Hepatocyte (in vitro differentiated cells): ENCODE measurements around the gene NRCAM. TPM values are rescaled to one million over a fixed set of nuclear protein-coding genes. Genes with fewer than 3 reads are reported as not detected.

Experiments used
- DNase-seq: peaks from one replicate; pipeline ENCODE4 v3.0.0-alpha.2; 2016; ENCODE audit warnings: low spot score
- H2AFZ ChIP-seq: fragments of 200-600 bp; sonication (generic); 2 replicates; pipeline ENCODE4 v1.6.0; 2016; ENCODE audit warnings: antibody characterized with exemption, mild to moderate bottlenecking
- H3K27ac ChIP-seq: fragments of 200-600 bp; sonication (generic); 2 replicates; pipeline ENCODE4 v1.5.1; 2016; ENCODE audit warnings: mild to moderate bottlenecking
- H3K27me3 ChIP-seq: fragments of 200-600 bp; sonication (generic); 2 replicates; pipeline ENCODE4 v1.6.1; 2016
- H3K36me3 ChIP-seq: fragments of 200-600 bp; sonication (generic); replicated peaks from 2 replicates; pipeline ENCODE4 v1.5.1; 2016; ENCODE audit warnings: low read depth; ENCODE audit not compliant: insufficient read depth
- H3K4me1 ChIP-seq: fragments of 200-600 bp; sonication (generic); 2 replicates; pipeline ENCODE4 v1.5.1; 2016; ENCODE audit warnings: mild to moderate bottlenecking, moderate library complexity; ENCODE audit not compliant: insufficient read depth
- H3K4me2 ChIP-seq: fragments of 200-600 bp; sonication (generic); 2 replicates; pipeline ENCODE4 v1.6.0; 2016
- H3K4me3 ChIP-seq: fragments of 200-600 bp; sonication (generic); 2 replicates; pipeline ENCODE4 v1.5.1; 2016; ENCODE audit warnings: mild to moderate bottlenecking
- H3K79me2 ChIP-seq: fragments of 200-600 bp; sonication (generic); 2 replicates; pipeline ENCODE4 v1.6.0; 2017; ENCODE audit warnings: mild to moderate bottlenecking
- H3K9me2 ChIP-seq: fragments of 200-600 bp; sonication (generic); replicated peaks from 2 replicates; pipeline ENCODE4 v1.6.0; 2017; ENCODE audit warnings: mild to moderate bottlenecking; ENCODE audit not compliant: insufficient read depth
- H3K9me3 ChIP-seq: fragments of 200-600 bp; sonication (generic); 2 replicates; pipeline ENCODE4 v1.5.1; 2016; ENCODE audit warnings: low read depth, mild to moderate bottlenecking
- H4K20me1 ChIP-seq: fragments of 200-600 bp; sonication (generic); 2 replicates; pipeline ENCODE4 v1.6.0; 2016; ENCODE audit warnings: mild to moderate bottlenecking; ENCODE audit not compliant: insufficient read depth, poor library complexity, severe bottlenecking
- CTCF ChIP-seq: fragments of 200-600 bp; sonication (generic); IDR thresholded peaks from 2 replicates; pipeline ENCODE4 v1.5.1; 2016; ENCODE audit warnings: antibody characterized with exemption, mild to moderate bottlenecking; ENCODE audit not compliant: poor library complexity
- EZH2 ChIP-seq: fragments of 200-600 bp; sonication (generic); IDR thresholded peaks from 2 replicates; pipeline ENCODE4 v1.6.1; 2016; ENCODE audit warnings: antibody characterized with exemption, mild to moderate bottlenecking, borderline replicate concordance
- EZH2phosphoT487 ChIP-seq: fragments of 200-600 bp; sonication (generic); IDR thresholded peaks from one replicate; pipeline ENCODE4 v1.6.1; 2018; ENCODE audit warnings: antibody characterized with exemption, mild to moderate bottlenecking, low read depth, moderate library complexity; ENCODE audit not compliant: unreplicated experiment, severe bottlenecking
- WGBS: methylation state at CpG from one replicate; pipeline ENCODE4 v1.1.6; 2016; ENCODE audit warnings: low lambda C conversion rate; ENCODE audit errors: missing lambda C conversion rate; 5-methylcytosine and 5-hydroxymethylcytosine counted together
- polyA plus RNA-seq: library from polyadenylated mRNA; unstranded; fragments of >200 nt; fragmentation: Nextera tagmentation; extraction: Ambion mirVana; gene quantifications from 2 replicates; pipeline ENCODE4 v1.2.1, GENCODE V29; 2016
- total RNA-seq: library from RNA; depleted of rRNA; stranded (reverse); fragments of >200 nt; gene quantifications from 2 replicates; pipeline ENCODE4 v1.2.3, GENCODE V29; 2014

Gene NRCAM
- total and polyA plus RNA-seq, 2 experiments from 2014 or later = 16.0 to 34.4 TPM

GRCh38 chr7:108197371-108198091 lies 258.7 kb downstream of the NRCAM start:
- H2AFZ ChIP-seq = no peak overlapping the region
- DNase-seq = no peak
- H3K4me1 ChIP-seq = peaks cover 4% of the 10 kb centered on the region
- H3K9me3 ChIP-seq = no peaks in the 10 kb centered on the region
- H3K4me2 ChIP-seq = no peak overlapping the region
- H3K36me3 ChIP-seq = no peaks in the 10 kb centered on the region
- H3K27me3 ChIP-seq = no peaks in the 10 kb centered on the region
- no peak overlapping the region for H3K27ac ChIP-seq
- 96% methylated on average over 3 of the region's 3 CpGs for WGBS
- no peaks in the 10 kb centered on the region for H4K20me1 ChIP-seq
- no peaks in the 10 kb centered on the region for H3K9me2 ChIP-seq
- no peak overlapping the region for H3K4me3 ChIP-seq
- H3K79me2 ChIP-seq = no peaks in the 10 kb centered on the region
- TF ChIP-seq EZH2phosphoT487 = no peak
- TF ChIP-seq EZH2 = no peak
- TF ChIP-seq CTCF = no peak

- Histone ChIP-seq H3K4me1 (no peaks in the 10 kb centered on the region), H3K4me2 (no peak overlapping the region), H2AFZ (no peak overlapping the region), H3K79me2 (no peaks in the 10 kb centered on the region), H3K9me3 (no peaks in the 10 kb centered on the region), H3K9me2 (no peaks in the 10 kb centered on the region), H3K4me3 (no peak overlapping the region), H4K20me1 (no peaks in the 10 kb centered on the region), H3K27ac (no peak overlapping the region), H3K36me3 (no peaks in the 10 kb centered on the region), H3K27me3 (no peaks in the 10 kb centered on the region)
- TF ChIP-seq EZH2phosphoT487 = no peak
- no peak for TF ChIP-seq EZH2
- TF ChIP-seq CTCF = no peak
- WGBS = 67% methylated on average over 1 of the region's 1 CpG
- DNase-seq = no peak
Measured at GRCh38 chr7:108196004-108196403, 260.2 kb downstream of the NRCAM start.

GRCh38 chr7:108193594-108194498 lies 262.4 kb downstream of the NRCAM start:
- no peak overlapping the region for H2AFZ ChIP-seq
- no peak for DNase-seq
- H3K4me2 ChIP-seq = no peak overlapping the region
- H4K20me1 ChIP-seq = no peaks in the 10 kb centered on the region
- TF ChIP-seq EZH2phosphoT487 (no peak), EZH2 (no peak), CTCF (no peak)
- no peak overlapping the region for H3K4me3 ChIP-seq
- H3K4me1 ChIP-seq = no peaks in the 10 kb centered on the region
- H3K9me3 ChIP-seq = no peaks in the 10 kb centered on the region
- no peaks in the 10 kb centered on the region for H3K9me2 ChIP-seq
- no peak overlapping the region for H3K27ac ChIP-seq
- no peaks in the 10 kb centered on the region for H3K36me3 ChIP-seq
- no peaks in the 10 kb centered on the region for H3K79me2 ChIP-seq
- no peaks in the 10 kb centered on the region for H3K27me3 ChIP-seq
- WGBS = 68% methylated on average over 9 of the region's 9 CpGs
